NCI-H1436 (cell line): ENCODE results near the gene FAM217B.
"Not testable (repeated sequence)": the region's sequence is repeated elsewhere in the genome, so short reads cannot be mapped to it uniquely, and the experiment has no call there.

Source experiments
- DNase-seq: peaks from one replicate; lab custom pipeline; 2025; lab: John Stamatoyannopoulos, UW

FAM217B gene

DNA sequence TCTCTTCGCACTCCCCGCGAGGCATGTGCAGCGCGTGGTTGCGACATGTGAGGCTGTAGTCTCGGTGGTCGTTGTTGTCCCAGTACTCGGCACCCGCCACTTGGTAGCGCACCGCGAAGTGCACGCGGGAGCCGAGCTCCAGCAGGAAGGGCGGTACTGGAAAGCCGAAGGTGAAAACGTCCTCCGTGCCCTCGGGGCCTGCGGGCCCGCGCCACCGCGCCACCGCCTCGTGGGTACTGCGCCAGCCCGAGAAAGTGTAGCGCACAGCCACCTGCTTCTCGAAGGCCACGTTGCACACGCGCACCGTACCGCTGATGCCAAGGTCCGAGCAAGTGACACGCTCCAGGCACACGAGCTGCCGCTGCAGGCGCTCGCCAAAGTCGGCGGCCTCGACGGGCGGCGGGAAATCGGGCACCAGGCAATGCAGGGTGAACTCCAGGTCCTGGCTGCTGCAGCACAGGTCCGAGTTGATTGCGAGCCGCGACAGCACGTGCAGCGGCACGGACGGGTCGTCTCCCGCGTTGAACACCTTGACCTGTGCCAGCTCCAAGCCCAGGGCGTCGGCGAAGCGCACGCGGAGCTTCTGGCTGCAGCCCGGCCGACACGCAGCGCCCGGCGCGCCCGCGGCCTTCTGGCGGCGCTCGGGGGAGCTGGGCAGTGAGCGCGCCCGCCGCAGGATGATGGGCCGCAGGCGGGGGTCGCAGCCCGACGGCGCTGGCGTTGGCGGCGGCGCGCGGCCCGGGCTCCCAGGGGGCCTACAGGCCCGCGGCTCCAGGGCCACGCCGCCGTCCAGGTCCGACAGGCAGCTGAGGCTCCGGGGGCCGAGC lies 924 bp upstream of the FAM217B start:
- no peak for DNase-seq

DNA sequence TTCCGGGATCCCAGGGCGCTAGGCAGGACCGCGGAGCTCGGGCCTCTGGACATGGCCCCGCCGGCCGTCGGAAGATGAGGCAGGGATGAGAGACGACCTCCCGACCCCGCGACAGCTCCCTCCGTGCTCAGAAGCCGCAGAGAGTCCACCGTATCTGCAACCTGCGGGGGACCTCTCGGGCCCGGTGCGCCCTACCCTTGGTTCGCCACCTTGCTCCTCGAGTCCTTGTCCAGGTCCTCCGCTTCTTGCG lies 385 bp upstream of the FAM217B start:
- no peak for DNase-seq

DNA sequence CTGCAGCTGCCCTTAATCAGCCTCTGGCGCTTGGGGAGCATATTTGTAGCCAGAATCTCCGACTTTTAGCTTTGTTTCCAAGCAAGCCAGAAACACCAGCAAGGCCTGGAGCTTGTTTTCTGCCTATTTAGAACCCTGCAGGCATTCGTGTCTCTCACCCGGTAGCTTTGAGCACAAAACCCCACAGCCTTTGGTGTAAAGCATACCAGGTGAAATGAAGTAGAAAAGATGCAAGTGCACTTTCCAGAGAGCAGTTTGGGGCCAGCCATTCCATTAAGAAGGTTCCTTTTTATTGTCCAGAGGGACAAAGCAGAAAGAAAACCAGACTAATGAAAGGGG lies 736 bp downstream of the FAM217B start:
- DNase-seq, result no peak

DNA sequence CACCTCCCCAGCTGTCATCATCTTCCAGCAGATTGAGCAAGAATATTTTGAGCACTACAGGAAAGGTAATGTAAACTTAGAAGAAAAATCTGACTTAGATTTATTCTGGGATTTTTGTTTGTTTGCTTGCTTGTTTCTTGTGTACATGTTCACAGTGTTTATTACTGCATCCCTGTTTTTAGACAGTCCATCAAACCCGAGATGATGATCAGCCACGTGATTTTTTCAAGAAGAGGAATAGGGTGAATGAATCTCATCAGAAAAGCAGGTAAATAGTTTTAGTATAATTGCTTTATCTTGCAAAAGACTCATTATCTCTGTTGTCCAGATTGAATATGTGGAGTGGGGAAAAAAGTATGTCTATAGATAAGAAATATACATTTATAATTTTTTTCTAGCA lies 2.1 kb downstream of the FAM217B start:
- no peak for DNase-seq

DNA sequence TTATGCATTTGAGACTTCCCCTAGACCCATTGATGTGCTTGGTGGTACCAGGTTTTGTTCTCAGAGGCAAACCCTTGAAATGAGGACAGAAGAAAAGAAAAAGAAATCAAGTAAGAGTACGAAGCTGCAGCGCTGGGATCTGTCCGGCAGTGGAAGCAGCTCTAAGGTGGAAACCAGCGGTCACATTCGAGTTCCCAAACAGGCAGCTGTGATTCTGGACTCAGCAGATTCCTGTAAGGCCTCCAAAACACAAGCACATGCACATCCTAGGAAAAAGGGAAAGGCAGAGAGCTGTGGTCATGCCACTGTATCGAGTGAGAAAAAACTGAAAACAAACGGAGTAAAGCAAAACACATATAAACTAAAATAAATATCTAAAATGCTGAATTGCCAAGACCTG lies 4.5 kb downstream of the FAM217B start:
- DNase-seq, result no peak

DNA sequence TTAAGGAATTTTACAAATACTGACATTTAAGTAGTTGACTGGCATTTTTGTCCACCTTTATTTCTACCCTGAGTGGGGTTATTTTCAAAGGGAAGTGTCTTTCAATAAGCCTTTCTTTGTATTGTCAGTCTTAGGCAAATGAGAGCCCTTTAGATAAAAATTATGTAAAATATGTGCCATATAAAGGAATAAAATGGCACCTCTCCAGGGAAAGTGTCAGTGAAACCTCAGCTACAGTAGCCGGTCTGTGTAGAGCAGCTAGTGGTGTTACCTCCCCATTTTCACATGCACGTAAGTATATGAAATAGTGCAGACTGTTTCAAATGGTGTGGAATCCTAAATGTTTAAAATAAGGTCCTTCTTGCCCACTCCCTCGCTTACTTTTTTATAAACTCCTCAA lies 5.0 kb downstream of the FAM217B start:
- DNase-seq, result no peak

DNA sequence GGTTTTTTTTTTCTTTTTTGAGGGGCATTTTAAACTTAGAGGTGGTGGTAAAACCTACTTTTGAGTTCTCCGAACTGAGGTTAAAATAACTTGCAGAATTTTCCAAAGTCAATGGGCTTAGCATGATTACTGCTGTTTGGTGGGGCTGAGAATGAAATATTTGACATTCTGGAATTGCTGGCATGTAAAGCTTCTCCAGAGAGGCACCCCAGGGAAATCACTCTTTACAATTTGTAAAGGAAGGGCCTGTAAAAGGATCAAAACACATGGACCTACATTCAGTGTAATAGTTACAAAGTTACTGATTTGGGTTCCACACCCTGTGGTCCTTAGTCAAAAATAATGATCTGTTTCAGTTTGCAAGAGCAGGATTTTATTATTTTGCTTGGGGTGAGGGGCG lies 5.5 kb downstream of the FAM217B start:
- no peak for DNase-seq

DNA sequence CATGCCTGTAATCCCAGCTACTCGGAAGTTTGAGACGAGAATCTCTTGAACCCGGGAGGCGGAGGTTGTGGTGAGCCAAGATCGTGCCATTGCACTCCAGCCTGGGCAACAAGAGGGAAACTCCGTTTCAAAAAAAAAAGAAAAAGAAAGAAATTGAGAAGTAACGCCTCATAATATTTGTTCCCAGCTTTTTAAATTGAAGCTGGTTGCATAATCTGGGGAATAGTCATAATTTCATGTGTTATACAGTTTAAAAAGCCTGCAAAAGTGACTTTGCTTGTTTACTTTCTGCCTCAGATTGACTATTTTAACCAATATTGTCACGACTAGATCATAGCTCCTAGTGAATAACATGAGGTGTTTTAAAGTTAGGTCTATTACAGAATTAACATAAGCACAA lies 7.2 kb downstream of the FAM217B start:
- DNase-seq, result no peak

DNA sequence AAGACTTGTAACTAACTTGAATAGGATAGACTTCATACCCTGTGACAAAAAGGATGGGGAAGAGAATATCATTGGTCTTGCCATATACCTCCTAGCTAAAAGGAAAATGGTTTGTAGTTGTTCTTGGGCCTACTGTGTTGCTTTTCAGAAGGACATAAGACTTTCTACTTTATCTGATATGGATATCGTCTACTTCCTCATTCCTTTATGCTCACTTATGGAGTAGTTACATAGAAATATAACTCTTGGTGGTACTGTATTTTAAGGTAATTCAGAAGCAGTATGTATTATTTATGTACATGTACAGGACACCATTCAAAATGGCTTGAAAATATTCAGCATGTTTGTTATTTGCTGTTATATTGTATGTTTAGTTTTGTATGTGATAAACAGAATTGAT lies 8.0 kb downstream of the FAM217B start:
- no peak for DNase-seq

DNA sequence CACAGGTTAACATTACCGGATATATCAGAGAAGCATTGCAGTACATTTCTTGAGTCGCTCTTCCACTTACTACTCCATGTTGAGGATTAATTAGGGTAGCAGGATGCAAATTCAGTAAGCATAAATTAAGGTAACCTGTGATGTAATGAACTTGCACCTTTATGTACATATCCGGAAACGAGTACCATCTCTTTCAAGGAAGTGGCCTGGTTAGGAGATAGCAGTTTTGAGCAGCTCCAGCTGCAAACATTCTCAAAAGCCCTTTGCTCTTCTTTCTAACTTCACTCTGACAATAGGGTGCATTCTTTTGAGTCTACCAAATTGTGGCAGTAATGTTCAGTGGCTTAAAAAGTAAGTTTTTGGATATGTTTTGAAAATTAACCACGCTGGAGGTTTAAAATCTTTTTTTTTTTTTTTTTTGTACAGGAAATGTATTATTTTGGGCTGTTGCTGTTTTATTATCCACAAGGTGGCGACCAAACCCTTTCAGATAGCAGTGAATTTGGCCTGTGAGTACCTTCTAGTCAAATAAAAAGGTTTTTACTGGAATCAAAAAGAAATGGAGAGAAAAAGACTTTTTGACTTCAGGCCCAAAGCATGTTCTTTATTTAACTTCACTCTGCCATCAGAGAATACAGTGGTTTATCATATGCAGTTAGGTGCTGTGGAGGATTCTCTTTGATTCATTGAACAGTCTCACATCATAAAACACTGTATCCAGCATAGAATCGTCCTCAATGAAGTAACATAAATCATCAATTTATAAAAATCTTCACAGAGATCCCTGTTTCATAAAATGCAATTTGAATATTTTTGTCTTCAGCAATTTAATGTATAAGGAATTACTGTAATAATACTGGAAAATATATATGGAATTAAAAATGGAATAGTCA lies 8.9 kb downstream of the FAM217B start:
- peak; percentile 62 for DNase-seq

DNA sequence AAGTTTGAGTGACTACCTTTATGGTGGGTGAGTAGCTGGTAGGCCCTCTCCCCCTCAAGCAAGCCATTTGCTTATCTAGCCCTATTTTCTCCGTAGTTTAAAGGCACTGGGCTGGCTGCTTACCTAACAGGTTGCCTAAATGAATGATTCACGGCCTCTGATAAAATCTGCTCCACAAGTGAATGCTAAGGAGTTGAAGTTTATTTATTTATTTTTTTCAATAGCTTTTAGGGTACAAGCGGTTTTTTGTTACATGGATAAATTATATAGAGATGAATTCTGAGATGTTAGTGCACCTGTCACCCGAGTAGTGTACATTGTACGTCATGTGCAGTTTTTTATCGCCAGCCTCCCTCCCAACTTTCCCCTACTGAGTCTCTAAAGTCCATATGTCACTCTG lies 9.7 kb downstream of the FAM217B start:
- DNase-seq, result no peak

DNA sequence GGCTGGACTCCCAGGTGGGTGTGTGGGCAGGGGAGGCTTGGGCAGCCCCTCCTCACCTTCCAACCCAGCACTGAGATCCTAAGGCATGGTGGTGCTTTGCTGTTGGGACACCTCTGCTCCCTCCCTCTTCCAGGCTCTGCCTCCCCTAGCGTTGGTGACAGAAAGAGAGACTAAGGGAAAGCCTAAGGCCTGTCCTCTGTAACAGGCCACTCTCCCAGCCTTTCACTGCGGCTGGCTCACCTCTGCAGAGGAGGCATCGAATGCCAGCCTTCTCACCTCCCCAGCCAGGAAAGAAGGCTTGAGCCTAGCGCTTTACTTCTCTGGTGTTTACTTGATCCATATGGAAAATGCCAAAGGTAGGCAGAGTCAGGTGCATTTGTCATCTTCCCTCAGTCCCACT lies 14.5 kb downstream of the FAM217B start:
- DNase-seq, result no peak

DNA sequence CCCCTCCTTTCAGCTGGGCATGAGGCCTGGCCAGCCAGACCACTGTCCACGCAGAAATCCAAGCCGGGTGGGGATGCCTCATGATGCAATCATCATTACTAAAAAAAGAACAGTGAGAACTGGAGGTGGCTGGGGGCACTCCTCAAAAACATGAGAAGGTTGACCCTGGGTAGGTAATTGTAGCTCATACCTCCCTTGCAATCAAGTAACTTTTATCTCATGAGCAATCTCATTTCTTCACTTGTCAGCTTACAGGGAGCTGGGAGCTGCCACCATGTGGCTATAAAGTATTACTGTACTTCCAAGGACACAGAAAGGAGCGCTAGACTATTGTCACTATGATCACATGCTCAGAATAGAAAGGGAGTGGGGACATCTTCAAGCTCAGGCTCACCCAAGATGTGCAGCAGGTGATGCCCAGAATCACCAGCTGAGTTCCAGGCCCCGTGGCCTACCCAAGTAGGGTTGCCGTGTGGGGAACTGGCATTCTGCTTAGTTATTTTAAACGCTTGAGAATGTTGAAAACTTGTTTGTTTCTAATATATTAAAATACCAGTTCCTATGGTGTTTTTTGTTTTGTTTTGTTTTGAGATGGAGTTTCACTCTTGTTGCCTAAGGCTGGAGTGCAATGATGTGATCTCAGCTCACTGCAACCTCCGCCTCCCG lies 15.1 kb downstream of the FAM217B start:
- DNase-seq, result peak; percentile 21

DNA sequence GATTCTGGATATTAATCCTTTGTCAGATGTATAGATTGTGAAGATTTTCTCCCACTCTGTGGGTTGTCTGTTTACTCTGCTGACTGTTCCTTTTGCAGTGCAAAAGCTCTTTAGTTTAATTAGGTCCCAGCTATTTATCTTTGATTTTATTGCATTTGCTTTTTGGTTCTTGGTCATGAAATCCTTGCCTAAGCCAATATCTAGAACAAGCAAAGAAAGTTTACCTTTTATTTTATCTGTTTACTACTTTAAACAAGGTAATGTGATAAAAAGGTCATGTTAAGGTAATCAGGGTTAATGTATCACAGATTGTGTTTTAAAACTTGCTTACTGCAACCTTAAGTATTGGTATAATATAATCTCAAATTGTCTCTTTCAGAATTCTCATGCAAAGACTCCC lies 17.4 kb downstream of the FAM217B start:
- DNase-seq, result not testable (repeated sequence)

DNA sequence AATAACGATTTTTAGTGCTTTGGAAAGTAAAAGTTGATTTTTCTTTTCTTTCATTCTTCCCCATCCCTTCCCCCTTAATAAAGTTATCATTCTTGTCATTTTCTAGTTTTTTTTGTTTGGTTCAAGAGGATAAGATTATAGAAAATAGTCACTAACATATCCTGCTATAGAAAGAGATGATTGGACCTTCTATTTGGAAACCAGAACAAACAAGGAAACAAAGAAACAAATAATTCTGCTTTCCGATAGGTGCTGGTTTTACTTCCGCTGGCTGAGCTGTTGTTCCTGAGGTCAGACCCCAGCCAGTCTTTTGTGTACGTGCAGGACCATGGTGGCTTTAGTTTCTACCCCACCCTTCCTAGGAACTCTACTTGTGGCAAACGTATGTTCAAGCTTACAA lies 17.9 kb downstream of the FAM217B start, which contains the start of gene CDH26:
CDH26 (plus strand) TSS at position 301 of the 400 bp plus-strand sequence. CDS start 304 bp downstream, outside the sequence.
- no peak for DNase-seq

DNA sequence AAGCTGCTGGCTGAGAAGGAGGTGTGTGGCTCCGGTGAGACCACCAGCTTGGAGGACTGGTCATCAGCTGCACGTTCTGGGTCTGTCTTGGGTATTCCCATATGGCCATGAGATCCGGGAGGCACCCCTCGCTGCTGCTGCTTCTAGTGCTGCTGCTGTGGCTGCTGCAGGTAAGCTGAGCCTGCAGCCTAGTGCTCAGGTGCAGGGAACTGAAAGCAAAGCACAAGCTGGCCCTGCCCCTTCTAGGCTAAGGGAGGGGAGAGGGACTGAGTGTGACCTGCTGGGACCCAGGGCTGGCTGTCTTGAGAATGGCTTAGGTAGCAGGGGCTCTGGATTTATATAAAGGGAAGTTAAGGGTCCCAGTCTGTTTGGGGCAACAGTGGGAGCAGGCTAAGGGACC lies 18.4 kb downstream of the FAM217B start:
- peak; percentile 5 for DNase-seq

DNA sequence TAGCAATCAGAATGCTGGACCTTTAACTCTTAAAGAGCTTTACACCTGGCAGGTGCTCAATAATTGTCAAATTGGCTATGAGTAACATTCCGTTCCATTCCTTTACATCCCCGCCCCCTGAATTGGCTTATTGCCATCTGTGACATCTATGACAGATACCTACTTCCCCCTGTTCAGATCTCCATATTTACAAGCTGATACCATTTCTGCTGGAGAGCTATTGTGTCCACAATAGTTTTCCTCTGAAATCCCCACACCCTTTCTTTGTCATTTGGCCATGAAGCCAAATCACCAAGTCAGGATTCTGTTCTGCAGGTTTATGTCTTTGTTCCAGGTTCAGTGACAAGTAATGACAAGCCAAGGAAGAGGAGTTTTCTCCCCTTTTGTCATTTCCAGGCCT lies 21.2 kb downstream of the FAM217B start:
- DNase-seq, result no peak

DNA sequence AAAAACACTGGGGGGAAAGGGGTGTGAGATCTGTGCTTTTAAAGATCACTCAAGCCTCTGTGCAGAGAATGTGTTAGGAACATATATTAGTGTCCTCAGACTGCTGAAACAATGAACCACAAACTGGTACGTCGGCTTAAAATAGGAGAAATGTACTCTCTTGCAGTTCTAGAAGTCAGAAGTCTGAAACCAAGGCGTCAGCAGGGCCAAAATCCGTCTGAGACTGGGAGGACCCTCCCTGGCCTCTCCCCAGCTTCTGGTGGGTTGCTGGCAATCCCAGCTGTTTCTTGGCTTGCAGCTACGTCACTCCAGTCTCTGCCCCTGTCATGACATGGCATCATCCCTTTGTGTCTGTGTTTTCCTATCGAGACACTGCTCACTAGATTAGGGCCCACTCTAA lies 22.0 kb downstream of the FAM217B start:
- no peak for DNase-seq

DNA sequence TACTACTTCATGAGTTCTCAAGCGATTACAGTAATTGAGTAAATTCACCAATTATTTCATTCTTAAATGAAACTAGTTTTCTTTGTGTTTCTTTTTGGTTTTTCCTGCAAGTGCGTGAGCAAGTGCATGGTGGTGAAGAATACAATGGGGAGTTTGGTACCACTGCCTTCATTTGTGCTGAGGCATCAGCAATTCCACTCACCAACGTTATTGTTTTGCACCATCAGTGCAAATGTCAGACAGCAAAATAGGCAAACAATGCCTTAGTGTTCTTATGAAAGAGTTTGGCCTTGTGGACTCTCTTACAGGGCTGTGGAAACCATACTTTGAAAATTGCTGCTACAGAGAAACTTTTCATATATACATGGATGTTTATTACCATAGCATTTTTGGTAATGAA lies 26.2 kb downstream of the FAM217B start:
- DNase-seq, result no peak

DNA sequence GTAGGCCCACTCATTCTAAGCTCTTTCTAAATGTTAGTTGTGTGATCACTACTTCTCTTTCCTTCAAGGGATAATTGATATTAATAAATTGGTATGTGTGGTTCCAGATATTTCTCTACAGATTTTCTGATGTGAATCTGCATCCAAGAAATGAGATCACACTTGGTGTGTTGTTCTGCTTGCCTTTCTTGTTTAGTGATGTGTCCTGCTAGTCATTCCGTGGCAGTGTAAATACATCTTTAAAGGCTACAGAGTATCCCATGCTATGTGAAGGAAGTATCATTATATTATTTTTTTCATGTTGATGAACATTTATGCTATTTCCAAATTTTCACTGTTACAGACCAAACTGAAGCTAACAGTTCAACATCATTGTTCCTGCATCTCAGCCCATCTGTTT lies 31.2 kb downstream of the FAM217B start:
- no peak for DNase-seq

DNA sequence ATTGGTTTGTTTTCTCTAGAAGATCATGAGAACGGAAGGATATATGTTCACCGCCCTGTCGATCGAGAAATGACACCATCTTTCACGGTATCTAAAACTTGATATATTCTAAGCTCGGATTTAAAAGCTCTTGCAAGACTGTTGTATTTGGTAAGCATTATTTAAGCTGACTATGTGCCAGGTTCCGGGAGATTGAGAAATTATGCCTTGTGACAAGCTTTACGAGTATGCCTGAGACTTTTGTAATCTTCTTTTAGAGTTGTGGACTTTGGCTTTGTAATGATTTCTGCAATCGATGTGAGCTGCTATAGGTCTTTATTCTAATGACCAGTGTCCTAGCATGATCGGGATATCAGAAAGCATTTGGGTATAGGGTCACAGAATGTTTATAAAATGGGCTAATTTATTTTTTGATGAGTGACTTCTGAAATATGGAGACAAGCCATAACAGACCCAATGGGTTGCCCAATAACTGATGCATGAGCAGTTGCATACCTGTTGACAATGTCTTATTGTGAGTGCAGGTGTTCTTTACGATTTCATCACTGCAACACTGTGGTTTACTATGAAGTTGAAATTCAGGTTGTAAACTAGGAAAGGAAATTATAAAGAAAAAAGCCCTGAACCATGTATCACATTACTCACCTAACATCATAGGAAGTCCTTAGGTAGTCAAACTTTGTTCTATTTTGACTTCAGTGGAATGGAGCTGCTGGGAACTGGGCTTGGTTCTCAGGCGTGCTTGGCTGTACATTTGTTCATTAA lies 32.0 kb downstream of the FAM217B start:
- no peak for DNase-seq

DNA sequence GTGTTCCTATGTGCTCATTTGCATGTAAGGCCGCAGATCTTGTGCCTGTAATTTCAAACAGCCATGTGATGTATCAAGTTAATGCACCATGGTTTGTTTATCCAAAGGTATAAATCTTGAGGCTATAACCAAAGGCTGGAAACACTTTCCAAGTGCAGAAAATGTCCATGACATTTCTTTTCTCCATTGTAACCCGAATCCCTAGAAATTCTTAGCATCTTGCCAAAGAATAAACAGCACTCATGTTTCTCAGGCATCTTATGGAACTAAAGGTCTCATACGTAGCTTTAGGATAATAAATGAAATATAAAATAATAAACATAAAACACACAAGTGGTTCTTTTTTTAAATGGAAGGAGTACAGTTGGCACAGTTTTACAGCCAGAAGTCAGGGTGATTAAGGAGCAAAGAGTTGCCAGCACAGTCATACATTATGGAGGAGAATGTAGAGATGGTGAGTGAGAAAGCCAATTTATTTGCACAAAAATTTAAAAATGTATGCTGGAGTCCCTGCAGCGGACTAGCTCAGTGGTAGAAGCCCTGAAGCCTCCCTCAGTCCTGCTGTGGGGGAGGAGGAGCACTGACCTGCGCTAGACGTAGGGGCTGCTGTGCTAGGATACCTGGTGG lies 36.1 kb downstream of the FAM217B start:
- DNase-seq, result no peak
